GM21619 (cell line): ENCODE measurements around the gene SLIT1.

ENCODE experiments used
- ATAC-seq: cut with Tn5 transposase; IDR thresholded peaks from one replicate; pipeline ENCODE4 v1.9.1; 2021; ENCODE audit not compliant: unreplicated experiment

The SLIT1 gene

GRCh38 chr10:96984541-96985131 lies 201.1 kb downstream of the SLIT1 start:
- ATAC-seq = no peak

DNA sequence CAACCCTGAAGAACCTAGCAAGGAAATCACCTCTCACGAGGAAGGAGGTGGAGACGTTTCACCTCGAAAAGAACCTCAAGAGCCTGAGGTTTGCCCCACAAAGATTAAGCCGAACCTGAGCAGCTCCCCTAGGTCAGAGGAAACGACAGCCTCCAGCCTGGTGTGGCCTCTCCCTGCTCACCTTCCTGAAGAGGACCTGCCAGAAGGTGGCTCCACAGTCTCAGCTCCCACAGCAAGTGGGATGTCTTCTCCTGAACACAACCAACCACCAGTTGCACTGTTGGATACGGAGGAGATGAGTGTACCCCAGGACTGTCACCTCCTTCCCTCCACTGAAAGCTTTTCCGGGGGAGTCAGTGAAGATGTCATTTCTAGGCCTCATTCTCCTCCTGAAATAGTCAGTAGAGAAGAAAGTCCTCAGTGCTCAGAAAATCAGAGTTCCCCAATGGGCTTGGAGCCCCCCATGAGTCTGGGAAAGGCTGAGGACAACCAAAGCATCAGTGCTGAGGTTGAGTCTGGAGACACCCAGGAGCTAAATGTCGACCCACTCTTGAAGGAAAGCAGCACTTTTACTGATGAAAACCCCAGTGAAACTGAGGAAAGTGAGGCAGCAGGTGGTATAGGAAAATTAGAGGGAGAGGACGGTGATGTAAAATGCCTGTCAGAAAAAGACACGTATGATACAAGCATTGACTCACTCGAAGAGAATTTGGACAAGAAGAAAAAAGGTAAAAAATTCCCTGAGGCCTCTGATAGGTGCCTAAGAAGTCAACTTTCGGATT lies 203.4 kb downstream of the SLIT1 start:
- ATAC-seq = no peak

DNA sequence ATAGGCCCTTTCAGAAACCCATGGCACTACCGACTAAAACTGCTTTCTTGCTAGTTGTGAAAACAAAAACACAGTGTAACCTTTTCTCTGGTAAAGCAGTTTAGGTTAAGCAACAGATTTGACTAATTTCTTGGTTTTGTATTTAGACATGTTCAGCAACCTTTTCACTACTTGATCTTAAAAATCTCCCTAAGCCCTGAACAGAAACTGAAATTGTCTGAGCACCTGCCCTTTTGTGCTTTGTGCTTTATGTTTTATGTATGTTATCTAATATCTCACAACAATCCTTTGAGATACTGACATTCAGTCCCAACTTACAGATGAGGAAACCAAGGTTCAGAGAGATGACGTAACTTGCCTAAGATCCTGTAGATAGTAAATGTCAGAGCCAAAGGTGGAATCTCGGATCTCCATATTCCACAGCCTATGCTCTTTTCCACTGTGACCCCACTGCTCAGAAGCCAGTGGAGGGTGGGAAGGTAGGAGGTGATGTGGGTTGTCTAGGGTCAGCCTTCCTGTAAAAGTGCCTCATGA lies 207.1 kb downstream of the SLIT1 start:
- ATAC-seq = peak; percentile 77

GRCh38 chr10:96975136-96975535 lies 210.6 kb downstream of the SLIT1 start:
- no peak for ATAC-seq

DNA sequence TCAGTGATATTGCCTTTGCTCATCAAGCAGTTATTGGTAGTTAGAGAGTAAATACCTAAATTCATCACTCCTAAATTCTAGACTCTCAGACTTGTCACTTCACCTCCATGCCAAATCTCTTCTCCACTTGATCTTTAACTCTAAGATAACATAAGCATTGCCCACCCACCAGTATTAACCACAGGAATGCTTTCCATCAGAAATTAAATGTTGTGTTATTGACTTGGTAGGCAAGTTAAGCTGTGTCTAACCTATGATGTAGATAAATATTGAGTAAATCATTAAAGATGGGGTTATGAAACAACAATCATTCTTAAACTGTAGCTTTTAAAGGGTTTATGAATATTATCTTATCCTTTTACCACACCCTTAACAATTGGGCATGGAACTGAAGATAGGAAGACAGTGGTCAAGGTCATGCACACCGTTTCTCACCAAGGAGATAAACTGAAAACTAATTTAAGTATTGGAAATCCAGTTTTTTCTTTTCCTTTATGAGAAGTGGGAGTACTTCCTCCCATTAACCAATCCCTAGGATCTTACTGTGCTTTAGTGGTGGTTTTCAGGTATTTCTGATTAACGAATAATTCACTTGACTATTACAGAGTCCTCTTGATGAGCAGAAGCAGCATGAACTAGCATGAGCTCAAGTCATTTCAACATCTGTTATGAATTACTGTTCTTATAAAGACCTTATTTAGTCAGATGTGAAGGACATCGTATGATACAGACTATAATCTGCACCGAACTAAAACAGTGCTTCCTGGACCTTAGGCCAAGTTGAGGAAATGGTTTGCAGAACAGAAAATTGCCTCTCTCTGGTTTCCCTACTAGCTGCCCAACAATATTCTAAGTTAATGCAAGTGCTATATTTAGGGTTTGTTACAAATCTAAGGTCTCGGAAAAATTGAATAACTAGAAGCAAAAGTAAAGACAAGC lies 211.7 kb downstream of the SLIT1 start:
- ATAC-seq = no peak

GRCh38 chr10:96972264-96972663 lies 213.5 kb downstream of the SLIT1 start:
- no peak for ATAC-seq

DNA sequence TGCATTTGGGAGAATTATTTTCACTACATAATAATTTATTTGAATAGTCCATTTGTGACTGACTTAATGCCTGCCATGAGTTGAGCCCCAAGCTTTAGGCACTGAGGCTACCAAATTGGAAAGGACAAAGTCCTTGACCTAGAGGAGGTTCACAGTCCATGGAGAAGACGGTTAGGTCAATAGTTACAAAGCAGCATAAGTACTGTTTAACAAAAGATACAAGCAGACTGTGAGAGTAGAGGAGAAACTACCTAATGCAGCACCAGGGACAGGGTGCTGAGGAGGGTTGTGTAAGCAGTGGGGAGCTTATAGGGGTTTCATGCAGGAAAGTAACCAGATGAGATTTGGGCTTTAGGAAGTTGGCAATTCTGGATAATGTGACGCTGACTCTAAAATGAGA lies 214.4 kb downstream of the SLIT1 start:
- ATAC-seq = no peak

DNA sequence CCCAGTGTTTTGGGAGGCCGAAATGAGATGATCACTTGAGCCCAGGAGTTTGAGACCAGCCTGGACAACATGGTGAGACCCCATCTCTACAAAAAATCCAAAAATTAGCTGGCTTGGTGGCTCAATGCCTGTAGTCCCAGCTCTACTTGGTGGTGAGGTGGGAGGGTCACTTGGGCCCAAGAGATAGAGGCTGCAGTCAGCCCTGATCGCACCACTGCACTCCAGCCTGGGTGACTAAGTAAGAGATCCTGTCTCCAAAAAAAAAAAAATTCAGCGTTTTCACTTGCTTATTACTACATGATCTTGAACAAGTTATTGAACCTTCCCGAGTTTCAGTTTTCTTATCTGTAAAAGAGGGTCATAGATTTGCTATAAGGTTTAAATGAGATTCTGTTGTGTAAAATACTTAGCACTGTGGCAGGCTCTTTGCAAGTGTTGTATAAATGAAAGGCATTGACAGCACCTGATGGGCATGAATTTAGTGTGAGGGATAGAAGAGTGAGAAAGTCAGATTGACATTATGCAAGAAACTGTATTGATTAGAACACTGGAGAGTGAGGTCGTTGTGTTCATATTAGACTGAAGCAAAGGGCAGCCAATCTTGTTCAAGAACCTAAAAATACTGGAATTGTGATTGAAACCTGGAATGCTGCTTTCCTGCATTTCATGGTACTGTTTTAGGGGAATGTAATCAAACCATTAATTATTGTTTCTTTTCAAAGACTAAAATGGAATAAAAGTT lies 216.9 kb downstream of the SLIT1 start:
- no peak for ATAC-seq

DNA sequence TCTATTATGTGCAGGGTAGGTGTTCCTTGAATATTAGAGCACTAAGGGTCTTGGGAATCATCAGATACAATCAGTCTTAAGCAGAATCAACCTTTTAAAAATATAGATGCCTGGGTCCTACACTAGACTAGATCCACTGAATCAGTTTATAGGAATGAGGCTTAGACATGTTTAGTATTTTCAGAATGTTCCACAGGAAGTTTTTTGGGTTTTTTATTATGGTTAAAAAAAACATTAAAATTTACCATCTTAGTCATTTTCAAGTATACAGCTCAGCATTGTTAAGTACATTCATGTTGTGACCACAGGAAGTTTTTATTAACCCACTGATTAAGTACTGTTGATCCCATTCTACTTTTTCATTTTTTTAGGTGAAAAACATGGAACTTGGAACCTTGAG lies 217.9 kb downstream of the SLIT1 start:
- no peak for ATAC-seq

GRCh38 chr10:96964131-96964530 lies 221.6 kb downstream of the SLIT1 start:
- no peak for ATAC-seq

- ATAC-seq = no peak
Observed at GRCh38 chr10:96960872-96961271, 224.9 kb downstream of the SLIT1 start.

GRCh38 chr10:96959733-96960132 lies 226.0 kb downstream of the SLIT1 start:
- ATAC-seq = no peak

DNA sequence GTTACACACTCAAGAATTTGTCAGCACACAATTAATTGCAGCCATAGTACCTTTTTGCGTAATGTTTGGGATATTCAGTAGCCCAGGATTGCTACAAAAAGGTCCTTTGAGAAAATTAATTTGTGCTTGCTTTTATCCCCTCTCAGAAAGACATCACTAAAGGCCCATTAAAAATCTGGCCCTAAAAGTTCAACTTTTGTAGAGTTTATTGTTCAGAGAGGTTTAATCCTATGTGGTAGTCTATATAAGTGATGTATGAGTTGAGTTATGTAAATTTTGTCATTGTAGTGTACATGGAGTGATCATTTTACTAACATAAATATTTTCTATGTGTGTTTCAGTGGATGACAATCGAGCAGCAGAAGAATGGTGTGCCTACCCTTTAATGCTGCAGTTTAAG lies 227.7 kb downstream of the SLIT1 start:
- ATAC-seq = no peak

- ATAC-seq = no peak
Observed at GRCh38 chr10:96955794-96956193, 230.0 kb downstream of the SLIT1 start.

GRCh38 chr10:96951954-96952353 lies 233.8 kb downstream of the SLIT1 start:
- no peak for ATAC-seq

DNA sequence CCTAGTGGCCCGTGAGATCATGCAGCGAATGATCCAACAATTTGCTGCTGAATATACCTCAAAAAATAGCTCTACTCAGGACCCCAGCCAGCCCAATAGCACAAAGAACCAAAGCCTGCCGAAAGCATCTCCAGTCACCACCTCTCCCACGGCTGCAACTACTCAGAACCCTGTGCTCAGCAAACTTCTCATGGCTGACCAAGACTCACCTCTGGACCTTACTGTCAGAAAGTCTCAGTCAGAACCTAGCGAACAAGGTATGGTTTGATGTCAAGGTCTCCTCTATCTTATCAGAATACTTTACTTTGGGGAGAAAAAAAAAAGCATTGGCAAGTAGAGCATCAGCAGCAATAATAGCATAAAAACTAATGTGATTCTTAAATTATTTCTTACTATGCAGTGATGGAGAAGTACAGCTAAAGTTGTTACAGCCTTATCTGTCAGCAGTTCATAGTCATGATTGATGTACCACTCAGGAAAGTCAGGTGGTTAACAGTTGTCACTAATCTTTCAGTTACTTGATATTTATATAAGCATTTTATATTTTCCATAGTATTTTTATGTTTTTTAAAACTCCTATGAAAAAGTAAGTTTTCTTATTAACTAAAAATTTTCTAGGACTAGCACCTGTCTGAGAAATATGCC lies 236.6 kb downstream of the SLIT1 start:
- ATAC-seq = no peak
